ENCODE results near the gene ADAM21. TPM values are rescaled to one million over a fixed set of nuclear protein-coding genes. Genes with fewer than 3 reads are reported as not detected.

The ADAM21 gene
- total and polyA plus RNA-seq, 3 experiments from 2014 or later = 0.09 to 0.12 (median 0.09) TPM

- Mint-ChIP-seq H3K4me3 (no peak overlapping the region), H3K27me3 (peaks cover 0 to 1% of the 10 kb centered on the region in 2 donors), H3K4me1 (no peaks in the 10 kb centered on the region), H3K27ac (no peak overlapping the region), H3K9me3 (peaks cover 4 to 16% (median 12%) of the 10 kb centered on the region in 5 donors), H3K36me3 (peaks cover 21 to 50% (median 28%) of the 10 kb centered on the region in 3 donors)
- ChIA-PET CTCF (no interaction called here), POLR2A (no interaction called here)
- Histone ChIP-seq H3K4me1 (ENCODE audit: insufficient read depth, low read length) (no peaks in the 10 kb centered on the region), H3K27me3 (ENCODE audit: insufficient read depth, low read length, poor library complexity, severe bottlenecking) (no peaks in the 10 kb centered on the region), H3K36me3 (ENCODE audit: insufficient read depth, low read length) (no peaks in the 10 kb centered on the region), H3K4me3 (ENCODE audit: low read length) (no peak overlapping the region), H3K27ac (ENCODE audit: low read depth, low read length) (no peak overlapping the region), H3K9me3 (ENCODE audit: low read length) (no peaks in the 10 kb centered on the region)
- no peak for DNase-seq
These were observed 46.2 kb downstream of the ADAM21 start for GRCh38 chr14:70498191-70498590.

Other genes with a start within 250 kb of the ADAM21 start
- 10 to 100 TPM; 88.5 to 90.0 TPM for gene COX16, start 92.5 kb upstream of the ADAM21 start, total RNA-seq
- 60.0 TPM for gene COX16, start 92.5 kb upstream of the ADAM21 start, polyA plus RNA-seq
- 1 to 10 TPM; 5.2 to 7.2 TPM for gene SYNJ2BP, start 35.1 kb upstream of the ADAM21 start, total RNA-seq
- 13.9 TPM for gene SYNJ2BP, start 35.1 kb upstream of the ADAM21 start, polyA plus RNA-seq
- gene ADAM20, start 82.8 kb downstream of the ADAM21 start, total RNA-seq = under 1 TPM; 0.29 to 0.31 TPM
- gene ADAM20, start 82.8 kb downstream of the ADAM21 start, polyA plus RNA-seq = not detected
- 10 to 100 TPM; 62.3 to 63.9 TPM for gene MED6, start 148.5 kb downstream of the ADAM21 start, total RNA-seq
- 41.1 TPM for gene MED6, start 148.5 kb downstream of the ADAM21 start, polyA plus RNA-seq
- 1 to 10 TPM; 5.8 to 6.5 TPM for gene TTC9, start 189.7 kb downstream of the ADAM21 start, total RNA-seq
- gene TTC9, start 189.7 kb downstream of the ADAM21 start, polyA plus RNA-seq = 12.5 TPM